SK-N-SH treated with all-trans-retinoic acid at 6 μM for 48 hours (cell line): Measurements from ENCODE around the gene DCP2.

Experiments used
- CREB5 ChIP-seq: fragments of 250-450 bp; sonication (Bioruptor Pico); IDR thresholded peaks from 2 replicates; pipeline ENCODE4 v1.5.1; 2020; ENCODE audit warnings: low read depth, mild to moderate bottlenecking, moderate library complexity
- ESRRG ChIP-seq: fragments of 250-450 bp; sonication (Bioruptor Pico); IDR thresholded peaks from 2 replicates; pipeline ENCODE4 v1.6.1; 2021; ENCODE audit warnings: mild to moderate bottlenecking
- GLIS3 ChIP-seq: fragments of 250-450 bp; sonication (Bioruptor Pico); IDR thresholded peaks from 2 replicates; pipeline ENCODE4 v1.5.0; 2020; ENCODE audit warnings: mild to moderate bottlenecking, moderate library complexity
- PATZ1 ChIP-seq: fragments of 250-450 bp; sonication (Bioruptor Pico); IDR thresholded peaks from 2 replicates; pipeline ENCODE4 v1.8.0; 2020; ENCODE audit warnings: mild to moderate bottlenecking, moderate library complexity, borderline replicate concordance
- PPARA ChIP-seq: fragments of 250-450 bp; sonication (Bioruptor Pico); IDR thresholded peaks from 2 replicates; pipeline ENCODE4 v1.5.0; 2020; ENCODE audit warnings: mild to moderate bottlenecking, borderline replicate concordance
- RARB ChIP-seq: fragments of 250-450 bp; sonication (Bioruptor Pico); IDR thresholded peaks from 2 replicates; pipeline ENCODE4 v1.8.0; 2021; ENCODE audit warnings: mild to moderate bottlenecking, moderate library complexity
- ZC3H10 ChIP-seq: fragments of 250-450 bp; sonication (Bioruptor Pico); IDR thresholded peaks from 2 replicates; pipeline ENCODE4 v1.5.1; 2021; ENCODE audit warnings: mild to moderate bottlenecking, moderate library complexity
- ZFP3 ChIP-seq: fragments of 250-450 bp; sonication (Bioruptor Pico); IDR thresholded peaks from 2 replicates; pipeline ENCODE4 v1.5.0; 2020; ENCODE audit warnings: mild to moderate bottlenecking, moderate library complexity
- ZFP30 ChIP-seq: fragments of 450-650 bp; formaldehyde crosslinking; IDR thresholded peaks from 2 replicates; pipeline ENCODE4 v1.5.0; 2022; ENCODE audit warnings: mild to moderate bottlenecking, moderate library complexity

DNA sequence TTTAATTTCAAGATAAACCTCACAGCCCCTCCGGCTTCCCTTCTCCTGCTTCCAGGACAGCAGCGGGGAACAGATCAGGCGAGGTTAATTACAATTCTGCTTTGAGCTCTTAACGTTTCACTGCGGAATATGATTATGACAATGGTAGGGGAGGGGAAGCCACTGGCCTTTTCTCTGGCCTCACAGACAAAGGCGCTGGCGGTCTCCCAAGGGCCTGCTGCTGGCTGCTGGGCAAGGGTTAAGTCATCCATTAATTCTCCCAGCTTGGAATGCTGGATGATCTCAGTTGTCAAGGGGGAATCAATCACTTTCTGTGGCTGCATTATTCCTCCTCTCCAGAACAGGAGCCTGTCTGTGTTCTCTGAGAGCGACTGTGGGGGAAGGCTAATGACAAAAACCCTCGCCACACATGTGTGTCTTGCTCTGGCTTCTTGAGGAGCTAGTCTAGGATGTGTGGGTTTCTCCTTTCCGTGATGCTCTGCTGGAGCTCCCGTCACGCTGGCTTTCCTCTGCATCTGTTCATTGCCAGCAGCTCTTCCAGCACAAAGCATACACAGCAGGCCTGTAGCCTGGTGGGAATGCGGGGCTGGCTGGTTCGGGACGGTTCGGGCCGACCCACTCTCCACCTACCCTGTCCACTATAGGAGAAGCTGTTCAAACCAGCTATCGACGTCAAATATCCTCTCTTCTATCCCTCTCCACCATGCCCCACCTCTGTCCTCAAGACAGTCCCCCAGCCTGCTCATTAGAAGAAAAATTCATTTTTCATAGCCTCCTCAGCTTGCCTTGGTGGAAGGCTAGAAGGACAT, 82.8 kb downstream of the DCP2 start:
- TF ChIP-seq ZFP30 (CRISPR knock-in tag) (no peak), RARB (no peak), CREB5 (CRISPR knock-in tag) (peak; percentile 97), GLIS3 (CRISPR knock-in tag) (peak; percentile 63; the same call in 1 of the 2 replicates), PATZ1 (CRISPR knock-in tag) (no peak), ZFP3 (CRISPR knock-in tag) (peak; percentile 79), PPARA (CRISPR knock-in tag) (no peak), ESRRG (CRISPR knock-in tag) (peak; percentile 70; the same call in 1 of the 2 replicates), ZC3H10 (CRISPR knock-in tag) (0 out of 2 replicates have a peak, but pooled peaks have one; percentile 39)
